T-cell (primary cell): Measurements from ENCODE around the gene ZNF213. TPM values are rescaled to one million over a fixed set of nuclear protein-coding genes. Genes with fewer than 3 reads are reported as not detected.

Experiments
- ATAC-seq, 4 experiments: fragments of 200-7000 bp in 3 of 4; fragments of 150-1000 bp in 1 of 4; cut with Tn5 transposase; replicated peaks in 1 of 4; 1 replicate in 3 of 4; 2 replicates in 1 of 4; pipeline ENCODE4 v1.10.0; 2021; ENCODE audit warnings: moderate library complexity in 3 of 4, mild to moderate bottlenecking in 2 of 4, moderate number of reproducible peaks in 1 of 4
- CTCF ChIA-PET, 2 donors: fragments of 300-600 bp; sonication (Branson Sonifier 250); formaldehyde crosslinking; loops; one replicate each; lab custom pipeline; 2022; ENCODE audit warnings: antibody characterized with exemption in 2 of 2; lab: Charles Lee
- POLR2A ChIA-PET, 2 donors: fragments of 300-600 bp; sonication (Branson Sonifier 250); formaldehyde crosslinking; loops; one replicate each; lab custom pipeline; 2022; ENCODE audit warnings: antibody characterized with exemption in 2 of 2; lab: Charles Lee
- DNase-seq, 35 experiments: peaks; one replicate each; pipeline versions ENCODE4 v3.0.0 to v3.0.0-alpha.2; 2013 to 2023
- H3K27ac ChIP-seq: one replicate; pipeline ENCODE4 v1.5.1; 2013; ENCODE audit warnings: low read length
- H3K27me3 ChIP-seq, 2 experiments: replicated peaks in 1 of 2; 1 replicate in 1 of 2; 2 replicates in 1 of 2; pipeline versions ENCODE4 v1.6.1 to v1.7.0; 2013; ENCODE audit warnings: low read length in 1 of 2, mixed read lengths in 1 of 2; ENCODE audit not compliant: control insufficient read depth in 2 of 2, insufficient read depth in 2 of 2; ENCODE audit errors: extremely low read depth in 1 of 2
- H3K36me3 ChIP-seq, 2 donors: 1 replicate in 1 of 2; 2 replicates in 1 of 2; pipeline versions ENCODE4 v1.6.1 to v1.7.0; 2013; ENCODE audit warnings: low read length in 1 of 2; ENCODE audit not compliant: control insufficient read depth in 2 of 2, insufficient read depth in 1 of 2; ENCODE audit errors: extremely low read depth in 1 of 2
- H3K4me1 ChIP-seq, 2 experiments: 1 replicate in 1 of 2; 2 replicates in 1 of 2; pipeline versions ENCODE4 v1.6.1 to v1.7.0; 2013; ENCODE audit warnings: low read length in 2 of 2, mixed read lengths in 1 of 2; ENCODE audit not compliant: insufficient read depth in 2 of 2, control insufficient read depth in 1 of 2; ENCODE audit errors: extremely low read depth in 1 of 2
- H3K4me3 ChIP-seq, 2 donors: 1 replicate in 1 of 2; 2 replicates in 1 of 2; pipeline versions ENCODE4 v1.5.1 to v1.7.0; 2013; ENCODE audit warnings: mild to moderate bottlenecking in 2 of 2, low read length in 1 of 2, moderate library complexity in 1 of 2; ENCODE audit not compliant: control insufficient read depth in 1 of 2; ENCODE audit errors: extremely low read depth in 1 of 2
- H3K9me3 ChIP-seq: 2 replicates; pipeline ENCODE4 v1.7.0; 2013
- H3K27ac Mint-ChIP-seq, 2 donors: one replicate each; pipeline ENCODE4 v1.8.0; 2020 to 2021; ENCODE audit warnings: mild to moderate bottlenecking in 2 of 2, mixed read lengths in 2 of 2
- H3K27me3 Mint-ChIP-seq, 2 donors: one replicate each; pipeline ENCODE4 v1.8.0; 2021 to 2022; ENCODE audit warnings: mixed read lengths in 2 of 2
- H3K36me3 Mint-ChIP-seq: one replicate; pipeline ENCODE4 v1.8.0; 2021; ENCODE audit warnings: mixed read lengths
- H3K4me1 Mint-ChIP-seq, 3 donors: one replicate each; pipeline ENCODE4 v1.8.0; 2020 to 2022; ENCODE audit warnings: mixed read lengths in 3 of 3, mild to moderate bottlenecking in 1 of 3
- H3K4me3 Mint-ChIP-seq, 3 donors: one replicate each; pipeline ENCODE4 v1.8.0; 2020 to 2022; ENCODE audit warnings: mild to moderate bottlenecking in 3 of 3, mixed read lengths in 3 of 3, moderate library complexity in 3 of 3
- H3K9me3 Mint-ChIP-seq, 3 donors: one replicate each; pipeline ENCODE4 v1.8.0; 2020 to 2022; ENCODE audit warnings: mixed read lengths in 3 of 3
- WGBS: methylation state at CpG from one replicate; pipeline ENCODE4 v1.1.5; 2013; ENCODE audit warnings: missing lambda C conversion rate; ENCODE audit not compliant: insufficient coverage; 5-methylcytosine and 5-hydroxymethylcytosine counted together
- total RNA-seq, 35 experiments: library from RNA in 6 of 35; stranded (reverse) in 6 of 35; fragments of 120-200 nt in 1 of 35; gene quantifications; one replicate each; pipeline versions ENCODE4 v1.2.1 to v1.2.4 and lab custom pipeline; 2013 to 2026

Gene ZNF213
- total RNA-seq, 5 donors from 2014 or later (not counting 1 experiment from before 2014, with no cell fraction given) = 3.1 to 16.9 (median 12.8) TPM

DNA sequence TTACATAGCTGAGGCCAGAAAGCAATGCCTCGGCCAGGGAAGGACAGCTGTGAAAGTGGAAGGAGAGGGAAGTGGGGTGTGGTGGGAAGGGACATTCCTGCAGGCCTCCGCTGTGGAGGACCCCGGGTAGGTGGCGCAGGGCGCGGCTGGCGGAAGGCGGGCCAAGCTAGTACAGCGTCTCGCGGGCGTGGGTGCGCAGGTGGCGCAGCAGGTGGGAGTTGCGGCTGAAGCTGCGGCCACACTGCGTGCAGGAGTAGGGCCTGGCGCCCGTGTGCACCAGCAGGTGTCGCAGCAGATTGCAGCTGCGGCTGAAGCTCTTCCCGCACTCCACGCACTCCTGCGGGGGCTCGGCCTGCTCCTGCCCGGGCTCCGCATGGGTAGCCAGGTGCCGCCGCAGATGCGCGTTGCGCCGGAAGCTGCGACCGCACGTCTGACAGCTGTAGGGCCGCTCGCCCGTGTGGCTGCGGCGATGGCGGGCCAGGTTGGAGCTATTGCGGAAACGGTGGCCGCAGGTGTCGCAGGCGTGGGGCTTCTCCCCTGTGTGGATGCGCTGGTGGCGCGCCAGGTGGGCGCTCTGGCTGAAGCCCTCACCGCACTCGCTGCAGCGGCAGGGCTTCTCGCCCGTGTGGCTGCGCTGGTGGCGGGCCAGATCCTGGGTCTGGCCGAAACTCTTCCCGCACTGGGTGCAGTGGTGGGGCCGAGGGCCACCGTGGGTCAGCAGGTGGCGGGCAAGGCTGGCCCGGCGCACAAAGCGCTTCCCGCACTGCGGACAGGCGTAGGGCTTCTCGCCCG lies 45.7 kb upstream of the ZNF213 start:
- Mint-ChIP-seq H3K4me1 (peaks cover 40 to 55% (median 52%) of the 10 kb centered on the region in 3 donors), H3K27ac (no peak overlapping the region), H3K9me3 (no peaks in the 10 kb centered on the region), H3K4me3 (no peak overlapping the region), H3K36me3 (no peaks in the 10 kb centered on the region), H3K27me3 (no peaks in the 10 kb centered on the region)
- H3K4me1 ChIP-seq = peaks cover 11 to 63% of the 10 kb centered on the region in 2 experiments
- ATAC-seq (no peak), DNase-seq (no peak)
- 96% methylated on average over 65 of the region's 71 CpGs for WGBS
- peaks cover 0 to 5% of the 10 kb centered on the region in 2 experiments for H3K27me3 ChIP-seq
- POLR2A ChIA-PET = no interaction called here
- no peak overlapping the region for H3K4me3 ChIP-seq
- CTCF ChIA-PET = interaction anchor here in 1 of 2 donors (0.8 kb wide), 1 partner anchor 9 kb away, joined by 3 read pairs; no protein-coding TSS in a partner anchor
- no peaks in the 10 kb centered on the region for H3K9me3 ChIP-seq
- no peak overlapping the region for H3K27ac ChIP-seq
- H3K36me3 ChIP-seq = no peaks in the 10 kb centered on the region

DNA sequence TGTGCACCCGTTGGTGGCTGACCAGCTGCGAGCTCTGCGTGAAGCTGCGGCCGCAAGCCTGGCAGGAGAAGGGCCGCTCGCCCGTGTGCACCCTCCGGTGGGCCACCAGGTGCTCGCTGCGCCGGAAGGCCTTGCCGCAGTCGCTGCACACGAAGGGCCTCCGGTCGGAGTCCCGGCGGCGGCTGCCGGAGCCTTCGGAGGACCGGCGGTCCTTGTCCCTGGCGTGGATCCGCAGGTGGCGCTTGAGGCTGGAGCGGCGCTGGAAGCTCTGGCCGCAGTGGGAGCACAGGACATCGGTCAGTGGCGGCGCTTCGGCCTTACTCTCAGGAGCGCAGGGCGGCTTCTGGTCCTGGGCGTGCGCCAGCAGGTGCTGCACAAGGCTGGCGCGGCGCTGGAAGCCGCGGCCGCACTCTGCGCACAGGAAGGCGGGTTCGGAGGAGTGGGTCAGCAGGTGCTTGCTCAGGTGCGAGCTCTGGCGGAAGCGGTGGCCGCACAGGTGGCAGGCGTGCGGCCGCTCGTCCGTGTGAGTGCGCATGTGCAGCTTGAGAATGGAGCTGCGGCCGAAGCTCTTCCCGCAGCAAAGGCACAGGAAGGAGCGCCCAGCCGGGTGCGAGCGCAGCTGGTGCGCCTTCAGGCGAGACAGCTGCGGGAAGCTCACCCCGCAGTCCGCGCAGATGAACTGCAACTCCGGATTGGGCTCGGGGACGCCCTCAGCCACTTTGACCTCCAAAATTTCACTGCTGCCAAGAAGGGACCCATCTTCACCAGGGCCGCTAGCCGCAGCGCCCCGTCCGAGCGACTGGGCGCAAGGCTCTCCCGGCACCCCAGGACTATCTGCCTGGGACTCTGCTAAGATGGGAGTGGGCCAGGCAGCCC lies 44.9 kb upstream of the ZNF213 start:
- ChIA-PET CTCF (no interaction called here), POLR2A (no interaction called here)
- H3K27me3 Mint-ChIP-seq = no peaks in the 10 kb centered on the region
- ATAC-seq (no peak), DNase-seq (no peak)
- no peak overlapping the region for H3K4me3 Mint-ChIP-seq
- Histone ChIP-seq H3K27ac (no peak overlapping the region), H3K27me3 (peaks cover 0 to 5% of the 10 kb centered on the region in 2 experiments), H3K36me3 (no peaks in the 10 kb centered on the region), H3K4me1 (peaks cover 11 to 71% of the 10 kb centered on the region in 2 experiments), H3K4me3 (no peak overlapping the region), H3K9me3 (no peaks in the 10 kb centered on the region)
- no peaks in the 10 kb centered on the region for H3K9me3 Mint-ChIP-seq
- 97% methylated on average over 77 of the region's 81 CpGs for WGBS
- no peaks in the 10 kb centered on the region for H3K36me3 Mint-ChIP-seq
- peaks cover 45 to 55% (median 52%) of the 10 kb centered on the region in 3 donors for H3K4me1 Mint-ChIP-seq
- no peak overlapping the region for H3K27ac Mint-ChIP-seq

DNA sequence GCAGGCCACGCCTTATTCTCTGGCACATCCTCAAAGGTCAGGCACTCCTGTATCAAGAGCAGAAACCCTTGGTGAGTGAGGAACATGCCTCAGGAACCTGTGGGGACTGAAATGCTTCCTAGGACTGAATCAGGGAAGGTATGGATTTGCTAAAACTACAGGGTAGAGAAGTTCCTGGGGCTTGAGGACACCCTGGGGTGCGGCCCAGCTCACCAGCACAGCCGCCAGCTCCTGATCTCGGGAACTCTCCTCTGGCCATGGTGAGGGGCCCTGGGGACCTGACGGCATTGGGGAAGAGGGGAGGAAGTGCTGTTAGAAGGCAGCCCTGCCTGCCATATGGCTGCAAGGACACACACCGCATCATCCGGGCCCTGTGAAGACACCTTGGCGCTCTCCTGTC lies 43.3 kb upstream of the ZNF213 start:
- no peak overlapping the region for H3K4me3 Mint-ChIP-seq
- H3K36me3 Mint-ChIP-seq = no peaks in the 10 kb centered on the region
- 85% methylated on average over 5 of the region's 8 CpGs for WGBS
- Histone ChIP-seq H3K27ac (no peak overlapping the region), H3K4me3 (no peak overlapping the region), H3K27me3 (peaks cover 0 to 5% of the 10 kb centered on the region in 2 experiments), H3K9me3 (no peaks in the 10 kb centered on the region), H3K4me1 (peaks cover 12 to 83% of the 10 kb centered on the region in 2 experiments), H3K36me3 (no peaks in the 10 kb centered on the region)
- ChIA-PET CTCF (no interaction called here), POLR2A (interaction anchor here in 1 of 2 donors (0.9 kb wide), 1 partner anchor 37 kb away, joined by 4 read pairs; no protein-coding TSS in a partner anchor)
- no peak for ATAC-seq
- no peaks in the 10 kb centered on the region for H3K27me3 Mint-ChIP-seq
- H3K4me1 Mint-ChIP-seq = peaks cover 37 to 56% (median 52%) of the 10 kb centered on the region in 3 donors
- no peak for DNase-seq
- peak overlapping the region in 1 of 2 donors; percentile 28 for H3K27ac Mint-ChIP-seq
- H3K9me3 Mint-ChIP-seq = no peaks in the 10 kb centered on the region

DNA sequence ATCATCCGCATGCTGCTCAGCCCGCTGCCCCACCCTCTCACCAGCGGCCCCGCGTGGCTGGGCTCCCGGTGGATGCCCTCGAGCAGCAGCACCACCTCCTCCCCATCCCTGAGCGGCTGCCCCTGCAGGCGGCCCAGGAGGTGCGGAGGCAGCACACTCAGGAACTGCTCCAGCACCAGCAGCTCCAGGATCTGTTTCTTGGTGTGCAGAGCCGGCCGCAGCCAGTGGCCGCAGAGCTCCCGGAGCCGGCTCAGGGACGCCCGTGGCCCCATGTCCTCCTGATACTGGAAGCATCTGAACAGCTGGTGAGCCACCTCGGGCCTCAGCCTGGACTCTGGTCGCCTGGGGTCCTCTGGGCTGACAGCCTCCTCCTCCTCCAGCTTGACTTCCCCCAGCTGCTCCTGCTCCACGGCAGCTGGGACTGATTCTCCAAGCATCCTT lies 42.3 kb upstream of the ZNF213 start:
- Histone ChIP-seq H3K27me3 (no peaks in the 10 kb centered on the region), H3K4me3 (no peak overlapping the region), H3K36me3 (no peaks in the 10 kb centered on the region), H3K27ac (no peak overlapping the region), H3K4me1 (peaks cover 5 to 73% of the 10 kb centered on the region in 2 experiments), H3K9me3 (no peaks in the 10 kb centered on the region)
- H3K4me3 Mint-ChIP-seq = no peak overlapping the region
- ATAC-seq (no peak), DNase-seq (no peak)
- ChIA-PET POLR2A (no interaction called here), CTCF (interaction anchor here in 1 of 2 donors (0.7 kb wide), 1 partner anchor 37 kb away, joined by 4 read pairs; no protein-coding TSS in a partner anchor)
- WGBS = 94% methylated on average over 15 of the region's 20 CpGs
- no peaks in the 10 kb centered on the region for H3K9me3 Mint-ChIP-seq
- H3K36me3 Mint-ChIP-seq = no peaks in the 10 kb centered on the region
- H3K27me3 Mint-ChIP-seq = no peaks in the 10 kb centered on the region
- H3K4me1 Mint-ChIP-seq = peaks cover 34 to 48% (median 45%) of the 10 kb centered on the region in 3 donors
- H3K27ac Mint-ChIP-seq = no peak overlapping the region

DNA sequence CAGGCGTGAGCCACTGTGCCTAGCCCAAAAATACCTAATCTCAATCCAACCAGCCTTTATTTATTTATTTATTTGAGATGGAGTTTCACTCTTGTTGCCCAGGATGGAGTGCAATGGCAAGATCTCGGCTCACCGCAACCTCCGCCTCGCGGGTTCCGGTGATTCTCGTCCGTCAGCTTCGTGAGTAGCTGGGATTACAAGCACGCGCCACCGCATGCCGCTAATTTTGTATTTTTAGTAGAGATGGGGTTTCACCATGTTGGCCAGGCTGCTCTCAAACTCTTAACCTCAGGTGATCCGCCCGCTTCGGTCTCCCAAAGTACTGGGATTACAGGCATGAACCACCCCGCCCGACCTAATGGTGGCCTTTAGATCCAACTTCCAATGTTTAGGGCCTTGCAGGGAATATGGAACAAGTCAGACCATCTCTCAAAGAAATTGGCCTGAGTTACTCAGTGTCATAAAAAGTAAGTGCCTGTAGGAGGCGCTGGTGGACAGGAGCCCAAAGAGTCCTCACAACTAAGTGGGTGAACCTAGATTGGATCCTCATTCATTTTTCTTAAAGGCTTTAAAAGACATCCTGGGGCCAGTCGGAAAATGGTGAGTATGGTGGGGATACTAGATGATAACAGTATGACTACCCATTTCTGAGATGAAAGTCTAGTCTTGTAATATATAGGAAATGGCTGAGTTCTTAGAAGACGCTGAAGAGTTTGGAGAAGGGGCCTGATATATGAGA lies 40.4 kb upstream of the ZNF213 start:
- H3K27me3 Mint-ChIP-seq = no peaks in the 10 kb centered on the region
- ATAC-seq (peak; percentile 42 to 51 (median 47)), DNase-seq (peak in 26 of 35 experiments; percentile 8 to 82 (median 49))
- H3K9me3 Mint-ChIP-seq = no peaks in the 10 kb centered on the region
- ChIA-PET POLR2A (no interaction called here), CTCF (interaction anchor here (0.7 to 1.1 kb wide), 2 partner anchors 35 to 71 kb away, joined by 3 to 4 read pairs; partner anchors contain the start of genes HCFC1R1 (in 1 of the 2) and THOC6 (in 1 of the 2))
- no peaks in the 10 kb centered on the region for H3K36me3 ChIP-seq
- H3K4me1 Mint-ChIP-seq = peaks cover 21 to 39% (median 38%) of the 10 kb centered on the region in 3 donors
- H3K4me3 ChIP-seq = no peak overlapping the region
- H3K4me3 Mint-ChIP-seq = peak overlapping the region in 1 of 3 donors; percentile 38
- peaks cover 3 to 60% of the 10 kb centered on the region in 2 experiments for H3K4me1 ChIP-seq
- H3K27me3 ChIP-seq = no peaks in the 10 kb centered on the region
- H3K27ac ChIP-seq = no peak overlapping the region
- H3K36me3 Mint-ChIP-seq = no peaks in the 10 kb centered on the region
- H3K27ac Mint-ChIP-seq = peak overlapping the region; percentile 68 to 79
- 92% methylated on average over 13 of the region's 22 CpGs for WGBS
- no peaks in the 10 kb centered on the region for H3K9me3 ChIP-seq
